SU-DHL-6 (cell line): ENCODE data around the gene SST.

Experiments
- H2AFZ ChIP-seq: fragments of 200-600 bp; sonication (generic); 2 replicates; pipeline ENCODE4 v1.6.1; 2014; ENCODE audit warnings: low read depth, mild to moderate bottlenecking, moderate library complexity, mixed read lengths, antibody characterized with exemption, low read length; ENCODE audit not compliant: severe bottlenecking
- H3F3A ChIP-seq: fragments of 200-600 bp; shearing (Covaris generic); 2 replicates; pipeline ENCODE4 v1.6.0; 2016; ENCODE audit warnings: antibody characterized with exemption, mild to moderate bottlenecking; ENCODE audit not compliant: insufficient read depth
- H3K27ac ChIP-seq: fragments of 200-600 bp; sonication (generic); 2 replicates; pipeline ENCODE4 v1.5.1; 2016; ENCODE audit warnings: low read depth, mild to moderate bottlenecking, low read length, moderate library complexity, mixed read lengths
- H3K27me3 ChIP-seq: fragments of 200-600 bp; sonication (generic), shearing (Covaris generic); 2 replicates; pipeline ENCODE4 v1.6.0; 2014; ENCODE audit warnings: mild to moderate bottlenecking, low read length
- H3K36me3 ChIP-seq: fragments of 200-600 bp; sonication (generic); 2 replicates; pipeline ENCODE4 v1.6.1; 2014; ENCODE audit warnings: mild to moderate bottlenecking, low read length, mixed read lengths
- H3K4me2 ChIP-seq: fragments of 300-600, 200-600 bp; shearing (Covaris generic), sonication (generic); 2 replicates; pipeline ENCODE4 v1.6.0; 2014; ENCODE audit warnings: low read length, low read depth, mild to moderate bottlenecking; ENCODE audit not compliant: poor library complexity, severe bottlenecking
- H3K4me3 ChIP-seq: fragments of 200-600 bp; sonication (generic); 2 replicates; pipeline ENCODE4 v1.5.1; 2014; ENCODE audit warnings: antibody characterized with exemption, low read length, mild to moderate bottlenecking, mixed read lengths; ENCODE audit not compliant: insufficient read depth, poor library complexity, severe bottlenecking
- H3K79me2 ChIP-seq: fragments of 200-600 bp; sonication (generic); 2 replicates; pipeline ENCODE4 v1.6.1; 2014; ENCODE audit warnings: mild to moderate bottlenecking, low read length, moderate library complexity; ENCODE audit not compliant: insufficient read depth
- H3K9ac ChIP-seq: fragments of 200-600 bp; sonication (generic); 2 replicates; pipeline ENCODE4 v1.7.0; 2014; ENCODE audit warnings: mild to moderate bottlenecking, low read length
- H3K9me2 ChIP-seq: fragments of 200-600 bp; sonication (generic); replicated peaks from 2 replicates; pipeline ENCODE4 v1.6.1; 2014; ENCODE audit warnings: low read length; ENCODE audit not compliant: insufficient read depth
- H3K9me3 ChIP-seq: fragments of 200-600 bp; sonication (generic); 2 replicates; pipeline ENCODE4 v1.6.1; 2014; ENCODE audit warnings: low read length, mixed read lengths; ENCODE audit not compliant: insufficient read depth
- H4K20me1 ChIP-seq: fragments of 200-600 bp; sonication (generic); 2 replicates; pipeline ENCODE4 v1.6.1; 2014; ENCODE audit warnings: low read depth, mild to moderate bottlenecking, antibody characterized with exemption, low read length, moderate library complexity, mixed read lengths
- CTCF ChIP-seq: fragments of 200-600 bp; sonication (generic); IDR thresholded peaks from one replicate; pipeline ENCODE4 v1.5.1; 2017; ENCODE audit warnings: antibody characterized with exemption, mild to moderate bottlenecking, low read length, moderate library complexity; ENCODE audit not compliant: insufficient read depth, poor library complexity, severe bottlenecking
- EZH2phosphoT487 ChIP-seq: fragments of 200-600 bp; sonication (generic), shearing (Covaris generic); conservative IDR thresholded peaks from 2 replicates; pipeline ENCODE4 v1.6.1; 2018; ENCODE audit warnings: mild to moderate bottlenecking, antibody characterized with exemption, low read length, moderate library complexity, mixed read lengths

The SST gene

DNA sequence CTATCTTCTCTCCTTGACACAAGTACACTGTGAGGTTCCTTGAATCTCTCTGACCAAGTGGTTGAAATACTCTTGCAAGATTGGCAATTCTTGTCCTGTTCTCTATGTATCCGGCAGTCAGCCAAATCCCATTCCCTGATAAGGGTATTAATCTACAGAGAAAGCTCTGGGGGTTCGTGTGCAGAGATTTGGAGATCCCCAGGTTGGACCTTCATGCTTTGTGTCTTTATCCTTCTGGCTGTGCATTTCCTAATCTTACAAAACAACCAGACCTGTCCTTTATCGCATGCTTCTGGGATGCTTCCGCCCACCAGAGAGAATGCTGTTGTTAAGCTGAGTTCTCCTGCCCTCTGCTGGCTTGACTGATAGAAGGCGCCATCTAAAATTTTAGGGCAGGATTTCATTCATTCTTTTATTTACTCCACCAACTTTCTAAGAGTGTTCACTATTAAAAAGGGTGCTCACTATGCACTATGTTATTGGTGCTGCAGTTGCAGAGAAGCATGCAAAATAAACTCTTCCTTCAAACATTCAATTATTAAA, 8.6 kb upstream of the SST start:
- Histone ChIP-seq H3K79me2 (no peaks in the 10 kb centered on the region), H3K27ac (no peak overlapping the region), H3F3A (no peaks in the 10 kb centered on the region), H3K9ac (no peak overlapping the region), H3K9me3 (no peaks in the 10 kb centered on the region), H3K4me3 (no peak overlapping the region), H3K4me2 (no peak overlapping the region), H4K20me1 (no peaks in the 10 kb centered on the region), H3K27me3 (no peaks in the 10 kb centered on the region), H3K9me2 (no peaks in the 10 kb centered on the region), H2AFZ (no peak overlapping the region), H3K36me3 (no peaks in the 10 kb centered on the region)
- TF ChIP-seq EZH2phosphoT487 (no peak), CTCF (peak; percentile 55)

DNA sequence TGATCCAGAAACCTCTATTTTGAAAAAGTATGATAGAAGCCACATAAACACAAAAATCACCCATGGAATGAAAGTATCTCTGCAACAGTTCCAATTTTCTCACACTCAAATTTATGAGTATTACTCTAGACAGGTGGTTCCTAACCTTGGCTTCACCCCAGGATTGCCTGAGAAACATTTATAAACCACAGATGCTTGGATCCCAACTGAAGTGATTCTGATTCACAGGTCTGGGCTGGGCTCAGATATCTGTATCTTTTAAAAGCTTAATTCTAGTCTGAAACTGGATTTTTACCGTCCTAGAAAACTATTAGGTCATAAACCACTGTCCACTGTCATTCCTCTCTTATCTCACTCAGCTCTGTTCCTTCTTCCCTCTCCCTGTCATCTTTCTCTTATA, 7.4 kb upstream of the SST start:
- Histone ChIP-seq H3K79me2 (no peaks in the 10 kb centered on the region), H3K4me3 (no peak overlapping the region), H2AFZ (no peak overlapping the region), H3K36me3 (no peaks in the 10 kb centered on the region), H3K9me2 (no peaks in the 10 kb centered on the region), H3K27me3 (no peaks in the 10 kb centered on the region), H3K4me2 (no peak overlapping the region), H4K20me1 (no peaks in the 10 kb centered on the region), H3K9ac (no peak overlapping the region), H3K9me3 (no peaks in the 10 kb centered on the region), H3F3A (no peaks in the 10 kb centered on the region), H3K27ac (no peak overlapping the region)
- no peak for TF ChIP-seq EZH2phosphoT487
- no peak for TF ChIP-seq CTCF

- H3K9me3 ChIP-seq, result no peaks in the 10 kb centered on the region
Measured at GRCh38 chr3:187673012-187673411, 2.8 kb upstream of the SST start.

More at GRCh38 chr3:187673012-187673411, 2.8 kb upstream of the SST start:
- H3K36me3 ChIP-seq, result no peaks in the 10 kb centered on the region
- no peak overlapping the region for H3K9ac ChIP-seq
- H4K20me1 ChIP-seq, result no peaks in the 10 kb centered on the region
- no peak overlapping the region for H3K4me3 ChIP-seq
- H3K4me2 ChIP-seq, result no peak overlapping the region
- no peaks in the 10 kb centered on the region for H3F3A ChIP-seq
- H3K27me3 ChIP-seq, result no peaks in the 10 kb centered on the region
- TF ChIP-seq EZH2phosphoT487 (no peak), CTCF (no peak)
- no peaks in the 10 kb centered on the region for H3K79me2 ChIP-seq
- no peaks in the 10 kb centered on the region for H3K9me2 ChIP-seq
- H3K27ac ChIP-seq, result no peak overlapping the region
- no peak overlapping the region for H2AFZ ChIP-seq
